K562 (cell line): ENCODE results near the gene ADAMTSL3. TPM values are rescaled to one million over a fixed set of nuclear protein-coding genes. Genes with fewer than 3 reads are reported as not detected.

Source experiments
- ATAC-seq: fragments of 200-7000 bp; cut with Tn5 transposase; 3 replicates; pipeline ENCODE4 v1.9.1; 2020; ENCODE audit warnings: moderate library complexity
- BruUV-seq: library from RNA; stranded (reverse); fragments of 400-500 nt; replicated peaks from 2 replicates; lab custom pipeline; 2021; lab: Mats Ljungman, UMichigan
- CTCF ChIA-PET: fragments of 300-600 bp; formaldehyde crosslinking; extraction: SDS; loops from one replicate; lab custom pipeline; 2021; ENCODE audit warnings: low intra/inter-chr PET ratio; lab: Yijun Ruan, JAX
- POLR2A ChIA-PET: fragments of 300-600, 350-650 bp; sonication (Branson Sonifier 250); formaldehyde crosslinking; extraction: SDS; loops from one replicate; lab custom pipeline; 2021; ENCODE audit warnings: antibody characterized with exemption, inconsistent platforms; lab: Yijun Ruan, JAX
- DNase-seq, 4 experiments: peaks; one replicate each; pipeline versions ENCODE4 v3.0.0 to v3.0.0-alpha.2; 2011 to 2018; ENCODE audit warnings: low spot score in 3 of 4, mixed read lengths in 3 of 4; ENCODE audit errors: extremely low read depth in 1 of 4
- FAIRE-seq: peaks from 2 replicates; lab custom pipeline; 2011; peaks lifted over from hg19 to GRCh38; lab: Jason Lieb, UNC
- H2AFZ ChIP-seq: 2 replicates; pipeline ENCODE4 v1.6.0; 2011; ENCODE audit warnings: low read depth, low read length, control low read depth, inconsistent platforms
- H3K27ac ChIP-seq: fragments of 200-600 bp; 3 replicates; pipeline ENCODE4 v1.8.0; 2011; ENCODE audit warnings: low read depth, mild to moderate bottlenecking, control low read depth, inconsistent platforms, low read length, moderate library complexity, mixed read lengths; ENCODE audit errors: extremely low read depth
- H3K27me3 ChIP-seq, 2 experiments: fragments of 300-600 bp in 1 of 2; 2 replicates in 1 of 2; 3 replicates in 1 of 2; pipeline versions ENCODE4 v1.6.0 to v1.8.0; 2011; ENCODE audit warnings: inconsistent platforms in 2 of 2, low read length in 2 of 2, mild to moderate bottlenecking in 1 of 2, mixed read lengths in 1 of 2, moderate library complexity in 1 of 2; ENCODE audit not compliant: control insufficient read depth in 2 of 2, insufficient read depth in 2 of 2
- H3K36me3 ChIP-seq: fragments of 300-600 bp; 3 replicates; pipeline ENCODE4 v1.8.0; 2011; ENCODE audit warnings: mild to moderate bottlenecking, low read length, inconsistent platforms; ENCODE audit not compliant: control insufficient read depth, insufficient read depth
- H3K4me1 ChIP-seq, 2 experiments: fragments of 200-600 bp in 1 of 2; replicated peaks in 1 of 2; 2 replicates in 1 of 2; 3 replicates in 1 of 2; pipeline versions ENCODE4 v1.5.1 to v1.8.0; 2011; ENCODE audit warnings: inconsistent platforms in 2 of 2, low read length in 2 of 2, mild to moderate bottlenecking in 1 of 2, mixed read lengths in 1 of 2, moderate library complexity in 1 of 2; ENCODE audit not compliant: control insufficient read depth in 2 of 2, insufficient read depth in 2 of 2
- H3K4me2 ChIP-seq: 2 replicates; pipeline ENCODE4 v1.6.1; 2011; ENCODE audit warnings: low read length, control low read depth, inconsistent platforms, mixed read lengths; ENCODE audit not compliant: insufficient read depth
- H3K4me3 ChIP-seq: fragments of 200-600 bp; sonication (generic), shearing (Covaris generic); 2 replicates; pipeline ENCODE4 v1.5.1; 2016; ENCODE audit warnings: control low read depth, inconsistent platforms
- H3K79me2 ChIP-seq: fragments of 200-600 bp; 3 replicates; pipeline ENCODE4 v1.8.0; 2011; ENCODE audit warnings: low read length, inconsistent platforms; ENCODE audit not compliant: control insufficient read depth, insufficient read depth
- H3K9ac ChIP-seq, 2 experiments: 2 replicates each; pipeline versions ENCODE4 v1.6.0 to v1.6.1; 2011; ENCODE audit warnings: low read depth in 2 of 2, low read length in 2 of 2, control low read depth in 1 of 2, inconsistent platforms in 1 of 2, mild to moderate bottlenecking in 1 of 2, mixed read lengths in 1 of 2; ENCODE audit not compliant: insufficient read depth in 1 of 2
- H3K9me1 ChIP-seq: one replicate; pipeline ENCODE4 v1.6.0; 2011; ENCODE audit warnings: inconsistent platforms, mild to moderate bottlenecking, low read length, moderate library complexity; ENCODE audit not compliant: control insufficient read depth, insufficient read depth
- H3K9me3 ChIP-seq: replicated peaks from 2 replicates; pipeline ENCODE4 v1.5.1; 2011; ENCODE audit warnings: low read depth, low read length, inconsistent platforms; ENCODE audit not compliant: control insufficient read depth, insufficient read depth
- H4K20me1 ChIP-seq: replicated peaks from 2 replicates; pipeline ENCODE4 v1.6.1; 2011; ENCODE audit warnings: low read length, inconsistent platforms, mixed read lengths; ENCODE audit not compliant: control insufficient read depth, insufficient read depth
- CHD7 ChIP-seq: fragments of 200-600 bp; sonication (generic); IDR thresholded peaks from one replicate; pipeline ENCODE4 v1.6.1; 2012; ENCODE audit warnings: mild to moderate bottlenecking, low read depth, low read length, inconsistent platforms
- CREB1 ChIP-seq, 2 experiments: sonication (generic) in 1 of 2; formaldehyde crosslinking in 1 of 2; IDR thresholded peaks; 2 replicates each; pipeline versions ENCODE4 v1.6.1 to v1.8.0; 2012 to 2022; ENCODE audit warnings: inconsistent platforms in 1 of 2, mild to moderate bottlenecking in 1 of 2, missing genetic modification reagents in 1 of 2, moderate library complexity in 1 of 2
- ESRRA ChIP-seq: fragments of 450-650 bp; IDR thresholded peaks from 2 replicates; pipeline ENCODE4 v1.6.1; 2014; ENCODE audit warnings: low read depth, mild to moderate bottlenecking, moderate library complexity, borderline replicate concordance
- NFYB ChIP-seq: IDR thresholded peaks from 2 replicates; pipeline ENCODE4 v1.6.1; 2011; ENCODE audit warnings: mild to moderate bottlenecking, moderate library complexity; ENCODE audit not compliant: insufficient read length; ENCODE audit errors: extremely low read depth
- ZNF395 ChIP-seq: fragments of 200-800 bp; sonication (Bioruptor generic); IDR thresholded peaks from 2 replicates; pipeline ENCODE4 v1.6.1; 2017; ENCODE audit warnings: missing genetic modification characterization, missing compliant biosample characterization
- WGBS: fragments of 100-300 bp; shearing (Covaris generic); methylation state at CpG from one replicate; pipeline ENCODE4 v1.1.6; 2016; ENCODE audit warnings: low coverage, mixed read lengths; ENCODE audit not compliant: insufficient coverage; ENCODE audit errors: missing lambda C conversion rate; 5-methylcytosine and 5-hydroxymethylcytosine counted together
- in situ Hi-C: fragments of 300-500 bp; cut with MboI; formaldehyde crosslinking; loops from 4 replicates; pipeline ENCODE4 v1.15.0; 2018; ENCODE audit warnings: inconsistent platforms, mixed read lengths
- intact Hi-C: fragments of 100-400 bp; cut with micrococcal nuclease; formaldehyde crosslinking; loops from 2 replicates; pipeline ENCODE4 v1.14.2; 2022
- polyA plus RNA-seq, 8 experiments: library from polyadenylated mRNA; depleted of rRNA in 4 of 8; stranded (reverse) in 5 of 8; unstranded in 3 of 8; fragments of >200 nt; fragmentation: Nextera tagmentation in 2 of 8; fragmentation: Illumina TruSeq in 1 of 8; extraction: Ambion mirVana in 2 of 8; extraction: Trizol in 1 of 8; gene quantifications; 2 replicates each; pipeline versions ENCODE4 v1.2.1 to v1.2.3, GENCODE V29; 2011 to 2014; ENCODE audit warnings: inconsistent platforms in 1 of 8, missing spikeins in 1 of 8
- total RNA-seq, 7 experiments: library from RNA; depleted of rRNA in 6 of 7; stranded (reverse); fragments of >200 nt in 6 of 7; fragmentation: Illumina TruSeq in 2 of 7; extraction: Trizol in 2 of 7; gene quantifications; 2 replicates each; pipeline versions ENCODE4 v1.2.1 to v1.2.3, GENCODE V29; 2011 to 2021; ENCODE audit warnings: low replicate concordance in 1 of 7
- TF ChIP-seq, protein P1 (sequence below): fragments of 450-650 bp; IDR thresholded peaks from 2 replicates; pipeline ENCODE4 v1.6.1; 2016; ENCODE audit warnings: mild to moderate bottlenecking

Gene ADAMTSL3
- total and polyA plus RNA-seq, 9 of the 15 experiments (the other 6 are each of a cell fraction or from before 2014, with no cell fraction given) = 0.01 to 0.18 (median 0.07) TPM; not detected in 3

- Histone ChIP-seq H3K9me1 (no peaks in the 10 kb centered on the region), H3K9me3 (no peaks in the 10 kb centered on the region; the same call in 1 of the 2 replicates), H4K20me1 (no peaks in the 10 kb centered on the region), H2AFZ (no peak overlapping the region), H3K27me3 (no peaks in the 10 kb centered on the region), H3K9ac (no peak overlapping the region), H3K27ac (no peak overlapping the region), H3K79me2 (no peaks in the 10 kb centered on the region), H3K4me2 (no peak overlapping the region), H3K4me1 (no peaks in the 10 kb centered on the region), H3K4me3 (no peak overlapping the region), H3K36me3 (no peaks in the 10 kb centered on the region)
- ChIA-PET CTCF (no interaction called here), POLR2A (no interaction called here)
- ATAC-seq (no peak), FAIRE-seq (no peak), DNase-seq (no peak)
- no TSS peak for BruUV-seq
- in situ Hi-C loops (no loop called here), intact Hi-C loops (no loop called here)
- 2% methylated on average over 5 of the region's 5 CpGs for WGBS
- no peak for TF ChIP-seq CREB1 (IDR thresholded peaks at IDR 0.05)
- TF ChIP-seq CREB1 (CRISPR knock-in tag; IDR thresholded peaks at IDR 0.05) = no peak
- TF ChIP-seq NFYB = no peak
- TF ChIP-seq, protein P1, sequence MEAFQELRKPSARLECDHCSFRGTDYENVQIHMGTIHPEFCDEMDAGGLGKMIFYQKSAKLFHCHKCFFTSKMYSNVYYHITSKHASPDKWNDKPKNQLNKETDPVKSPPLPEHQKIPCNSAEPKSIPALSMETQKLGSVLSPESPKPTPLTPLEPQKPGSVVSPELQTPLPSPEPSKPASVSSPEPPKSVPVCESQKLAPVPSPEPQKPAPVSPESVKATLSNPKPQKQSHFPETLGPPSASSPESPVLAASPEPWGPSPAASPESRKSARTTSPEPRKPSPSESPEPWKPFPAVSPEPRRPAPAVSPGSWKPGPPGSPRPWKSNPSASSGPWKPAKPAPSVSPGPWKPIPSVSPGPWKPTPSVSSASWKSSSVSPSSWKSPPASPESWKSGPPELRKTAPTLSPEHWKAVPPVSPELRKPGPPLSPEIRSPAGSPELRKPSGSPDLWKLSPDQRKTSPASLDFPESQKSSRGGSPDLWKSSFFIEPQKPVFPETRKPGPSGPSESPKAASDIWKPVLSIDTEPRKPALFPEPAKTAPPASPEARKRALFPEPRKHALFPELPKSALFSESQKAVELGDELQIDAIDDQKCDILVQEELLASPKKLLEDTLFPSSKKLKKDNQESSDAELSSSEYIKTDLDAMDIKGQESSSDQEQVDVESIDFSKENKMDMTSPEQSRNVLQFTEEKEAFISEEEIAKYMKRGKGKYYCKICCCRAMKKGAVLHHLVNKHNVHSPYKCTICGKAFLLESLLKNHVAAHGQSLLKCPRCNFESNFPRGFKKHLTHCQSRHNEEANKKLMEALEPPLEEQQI = no peak
- no peak for TF ChIP-seq ZNF395 (CRISPR knock-in tag)
- TF ChIP-seq ESRRA = no peak
- TF ChIP-seq CHD7 = no peak
These were observed 196.1 kb downstream of the ADAMTSL3 start for GRCh38 chr15:83850015-83850414.
